Activated CD4-positive, alpha-beta T cell treated with anti-CD3 and anti-CD28 coated beads for 36 hours (primary cell): ENCODE data around the gene FEV. TPM values are rescaled to one million over a fixed set of nuclear protein-coding genes. Genes with fewer than 3 reads are reported as not detected.

Experiments used
- ATAC-seq: fragments of 200-7000 bp; cut with Tn5 transposase; one replicate; pipeline ENCODE4 v1.10.0; 2021; ENCODE audit warnings: mild to moderate bottlenecking, moderate library complexity
- CTCF ChIA-PET: fragments of 350-600 bp; sonication (Branson Sonifier 250); formaldehyde crosslinking; loops from one replicate; lab custom pipeline; 2021; ENCODE audit warnings: antibody characterized with exemption; lab: Charles Lee
- POLR2A ChIA-PET: fragments of 350-600 bp; sonication (Branson Sonifier 250); formaldehyde crosslinking; loops from one replicate; lab custom pipeline; 2021; ENCODE audit warnings: antibody characterized with exemption, inconsistent platforms; lab: Charles Lee
- DNase-seq: peaks from one replicate; pipeline ENCODE4 v3.0.0-alpha.2; 2020
- H3K27ac Mint-ChIP-seq: one replicate; pipeline ENCODE4 v1.8.0; 2021; ENCODE audit warnings: mixed read lengths
- H3K27me3 Mint-ChIP-seq: one replicate; pipeline ENCODE4 v1.8.0; 2021; ENCODE audit warnings: mixed read lengths
- H3K36me3 Mint-ChIP-seq: one replicate; pipeline ENCODE4 v1.8.0; 2021; ENCODE audit warnings: low read depth, mixed read lengths
- H3K4me1 Mint-ChIP-seq: one replicate; pipeline ENCODE4 v1.8.0; 2021; ENCODE audit warnings: mixed read lengths
- H3K4me3 Mint-ChIP-seq: one replicate; pipeline ENCODE4 v1.8.0; 2021; ENCODE audit warnings: mild to moderate bottlenecking, moderate library complexity, mixed read lengths
- H3K9me3 Mint-ChIP-seq: one replicate; pipeline ENCODE4 v1.8.0; 2021; ENCODE audit warnings: low read depth, mixed read lengths
- intact Hi-C, 2 experiments: fragments of 100-400 bp; cut with DNase I in 1 of 2; cut with micrococcal nuclease in 1 of 2; formaldehyde crosslinking; loops; one replicate each; pipeline versions ENCODE4 v1.14.2 to v1.15.1; 2022 to 2024; cut with DNase I, micrococcal nuclease
- total RNA-seq, 2 experiments: library from RNA; stranded (reverse); gene quantifications; one replicate each; pipeline ENCODE4 v1.2.3, GENCODE V29; 2021

Gene FEV
- total RNA-seq, 2 experiments from 2014 or later: not detected

GRCh38 chr2:219000569-219000960, 15.6 kb upstream of the FEV start:
- ChIA-PET CTCF (no interaction called here), POLR2A (no interaction called here)
- H3K9me3 Mint-ChIP-seq: no peaks in the 10 kb centered on the region
- DNase-seq (no peak), ATAC-seq (no peak)
- intact Hi-C loops: no loop called here
- peaks cover 14% of the 10 kb centered on the region for H3K4me1 Mint-ChIP-seq
- H3K27me3 Mint-ChIP-seq: peaks cover 72% of the 10 kb centered on the region
- no peak overlapping the region for H3K4me3 Mint-ChIP-seq
- no peak overlapping the region for H3K27ac Mint-ChIP-seq
- H3K36me3 Mint-ChIP-seq: no peaks in the 10 kb centered on the region

GRCh38 chr2:218999881-219000568, 15.0 kb upstream of the FEV start:
- no peak overlapping the region for H3K4me3 Mint-ChIP-seq
- no peaks in the 10 kb centered on the region for H3K36me3 Mint-ChIP-seq
- no peak for DNase-seq
- H3K27me3 Mint-ChIP-seq: peaks cover 72% of the 10 kb centered on the region
- no peaks in the 10 kb centered on the region for H3K9me3 Mint-ChIP-seq
- ChIA-PET CTCF (interaction anchor here (0.6 to 1.3 kb wide), 2 partner anchors 11 to 1297 kb away, joined by 3 read pairs; no protein-coding TSS in a partner anchor), POLR2A (no interaction called here)
- intact Hi-C loops: loop anchor here in 1 of 2 experiments (5.0 kb wide), 1 partner anchor 128 kb away; no protein-coding TSS in a partner anchor
- H3K4me1 Mint-ChIP-seq: peaks cover 14% of the 10 kb centered on the region
- no peak for ATAC-seq
- no peak overlapping the region for H3K27ac Mint-ChIP-seq

DNA sequence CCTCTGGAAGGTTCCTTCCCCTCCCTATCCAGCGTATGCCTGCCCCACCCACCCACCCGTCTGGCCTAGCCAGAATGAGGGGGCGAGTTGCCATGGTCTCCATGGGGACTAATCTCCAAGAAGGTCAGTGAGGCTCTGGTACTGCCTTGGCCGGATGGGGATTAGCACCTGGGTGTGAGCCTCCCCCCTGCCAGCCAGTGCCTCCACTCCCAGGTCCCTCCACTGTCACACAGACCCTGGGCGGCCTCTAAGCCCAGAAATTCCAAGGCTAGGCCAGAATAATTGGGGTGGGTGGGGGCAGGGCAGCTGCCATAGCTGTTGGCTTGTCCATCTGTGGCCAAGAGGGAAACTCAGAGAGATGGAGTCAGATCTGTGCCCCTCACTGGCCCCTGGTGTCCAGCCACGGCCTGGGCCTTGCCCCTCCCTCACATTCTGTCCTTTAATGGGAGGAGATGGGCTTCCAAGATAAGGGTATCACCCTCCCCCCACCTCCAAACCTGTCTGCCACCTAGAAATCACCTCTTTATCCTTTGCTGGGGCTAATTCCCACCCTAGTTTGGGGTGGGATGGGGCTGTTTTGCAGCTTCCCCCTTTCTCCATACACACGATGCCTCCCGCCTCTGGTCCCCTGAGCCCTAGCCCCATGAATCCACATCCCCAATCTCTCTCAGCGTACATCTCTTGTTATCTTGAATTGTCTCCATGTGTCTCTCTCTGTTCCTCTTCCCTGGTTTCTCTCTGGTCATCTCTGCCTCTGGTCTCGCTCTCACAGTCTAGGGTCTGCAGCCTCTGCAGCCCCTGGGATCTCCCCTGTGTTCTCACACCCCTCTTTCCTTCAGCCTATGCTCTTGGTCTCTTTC, 14.3 kb upstream of the FEV start:
- H3K4me3 Mint-ChIP-seq: no peak overlapping the region
- CTCF ChIA-PET: interaction anchor here (0.5 to 1.3 kb wide), 4 partner anchors 11 to 1297 kb away, joined by 3 to 4 read pairs (median 3); no protein-coding TSS in a partner anchor
- POLR2A ChIA-PET: no interaction called here
- no peak overlapping the region for H3K27ac Mint-ChIP-seq
- DNase-seq: no peak
- H3K36me3 Mint-ChIP-seq: no peaks in the 10 kb centered on the region
- no peak for ATAC-seq
- no peaks in the 10 kb centered on the region for H3K9me3 Mint-ChIP-seq
- H3K4me1 Mint-ChIP-seq: peaks cover 14% of the 10 kb centered on the region
- H3K27me3 Mint-ChIP-seq: peaks cover 71% of the 10 kb centered on the region
- intact Hi-C loops: loop anchor here in 1 of 2 experiments (5.0 kb wide), 1 partner anchor 127 kb away; no protein-coding TSS in a partner anchor

- DNase-seq (no peak), ATAC-seq (no peak)
- intact Hi-C loops: loop anchor here in 1 of 2 experiments (5.0 kb wide), 1 partner anchor 126 kb away; no protein-coding TSS in a partner anchor
- Mint-ChIP-seq H3K27me3 (peaks cover 68% of the 10 kb centered on the region), H3K9me3 (no peaks in the 10 kb centered on the region), H3K4me3 (no peak overlapping the region), H3K36me3 (no peaks in the 10 kb centered on the region), H3K4me1 (peaks cover 13% of the 10 kb centered on the region), H3K27ac (no peak overlapping the region)
- POLR2A ChIA-PET: no interaction called here
- CTCF ChIA-PET: interaction anchor here (0.5 to 5.3 kb wide), 4 partner anchors 12 to 297 kb away, joined by 3 to 70 read pairs (median 4); partner anchors contain the start of gene FEV
Measured at GRCh38 chr2:218998414-218999002, 13.5 kb upstream of the FEV start.

DNA sequence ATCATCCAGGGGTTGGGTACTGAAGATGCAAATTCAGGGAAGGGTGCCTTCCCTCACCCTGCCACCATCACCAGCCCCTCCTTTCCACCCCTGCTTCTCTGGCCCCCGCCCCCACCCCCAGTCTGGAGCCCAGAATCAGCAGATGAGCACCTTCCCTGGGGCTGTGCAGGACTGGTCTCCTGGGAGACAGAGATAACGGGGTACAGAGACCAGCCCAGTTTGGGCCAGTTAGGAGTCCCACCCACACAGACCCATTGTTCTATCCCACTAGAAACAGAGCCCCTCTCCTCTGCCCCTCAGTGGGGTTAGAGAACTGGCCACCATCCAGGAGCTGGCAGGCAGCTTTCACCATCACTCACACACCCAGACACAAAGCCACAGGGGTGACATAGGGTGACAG, 12.7 kb upstream of the FEV start:
- no peaks in the 10 kb centered on the region for H3K36me3 Mint-ChIP-seq
- H3K27me3 Mint-ChIP-seq: peaks cover 64% of the 10 kb centered on the region
- H3K4me3 Mint-ChIP-seq: no peak overlapping the region
- no peak overlapping the region for H3K27ac Mint-ChIP-seq
- intact Hi-C loops: loop anchor here in 1 of 2 experiments (2.0 to 5.0 kb wide), 3 partner anchors 35 to 125 kb away; no protein-coding TSS in a partner anchor
- ChIA-PET POLR2A (no interaction called here), CTCF (interaction anchor here (0.6 to 5.3 kb wide), 3 partner anchors 15 to 517 kb away, joined by 3 to 70 read pairs (median 3); partner anchors contain the start of gene FEV)
- H3K9me3 Mint-ChIP-seq: no peaks in the 10 kb centered on the region
- DNase-seq: no peak
- no peak for ATAC-seq
- peaks cover 9% of the 10 kb centered on the region for H3K4me1 Mint-ChIP-seq

DNA sequence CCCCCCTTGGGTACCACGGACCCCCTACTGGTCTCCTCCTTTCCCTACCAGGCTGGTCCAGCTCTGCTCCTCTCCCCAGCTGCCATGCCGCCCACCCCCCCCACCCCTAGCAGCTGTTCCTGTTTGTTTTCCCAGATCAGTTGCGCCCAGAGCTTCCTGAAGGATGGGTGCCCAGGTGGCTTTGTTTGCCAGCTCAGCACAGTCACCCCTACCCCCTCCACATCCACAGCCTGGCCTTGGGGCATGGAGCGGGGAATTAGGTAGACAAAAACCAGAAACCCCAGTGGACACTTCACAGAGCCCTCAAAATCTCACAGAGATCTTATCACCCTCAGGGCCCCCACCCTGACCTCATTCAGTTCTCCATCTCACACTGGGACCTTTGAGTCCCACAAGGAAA, 12.0 kb upstream of the FEV start:
- Mint-ChIP-seq H3K9me3 (no peaks in the 10 kb centered on the region), H3K27me3 (peaks cover 65% of the 10 kb centered on the region), H3K36me3 (no peaks in the 10 kb centered on the region), H3K27ac (no peak overlapping the region), H3K4me1 (peaks cover 3% of the 10 kb centered on the region), H3K4me3 (no peak overlapping the region)
- ATAC-seq (no peak), DNase-seq (no peak)
- CTCF ChIA-PET: interaction anchor here (0.7 to 5.3 kb wide), 10 partner anchors 15 to 518 kb away, joined by 3 to 70 read pairs (median 8); partner anchors contain the start of genes CDK5R2 and FEV
- intact Hi-C loops: loop anchor here in 1 of 2 experiments (1.0 to 5.0 kb wide), 5 partner anchors 17 to 125 kb away; no protein-coding TSS in a partner anchor
- POLR2A ChIA-PET: no interaction called here

- CTCF ChIA-PET: interaction anchor here (0.7 to 5.3 kb wide), 18 partner anchors 8 to 163 kb away, joined by 3 to 70 read pairs (median 6); partner anchors contain the start of genes CDK5R2 and FEV
- Mint-ChIP-seq H3K27ac (no peak overlapping the region), H3K4me3 (no peak overlapping the region), H3K27me3 (peaks cover 69% of the 10 kb centered on the region), H3K36me3 (no peaks in the 10 kb centered on the region), H3K4me1 (no peaks in the 10 kb centered on the region), H3K9me3 (no peaks in the 10 kb centered on the region)
- intact Hi-C loops: loop anchor here (1.0 to 5.0 kb wide), 6 partner anchors 15 to 124 kb away; no protein-coding TSS in a partner anchor
- peak; percentile 81 for ATAC-seq
- peak; percentile 91 for DNase-seq
- POLR2A ChIA-PET: interaction anchor here (0.6 kb wide), 2 partner anchors 29 to 132 kb away, joined by 3 to 10 read pairs; no protein-coding TSS in a partner anchor
Measured at GRCh38 chr2:218995972-218996711, 11.2 kb upstream of the FEV start.

DNA sequence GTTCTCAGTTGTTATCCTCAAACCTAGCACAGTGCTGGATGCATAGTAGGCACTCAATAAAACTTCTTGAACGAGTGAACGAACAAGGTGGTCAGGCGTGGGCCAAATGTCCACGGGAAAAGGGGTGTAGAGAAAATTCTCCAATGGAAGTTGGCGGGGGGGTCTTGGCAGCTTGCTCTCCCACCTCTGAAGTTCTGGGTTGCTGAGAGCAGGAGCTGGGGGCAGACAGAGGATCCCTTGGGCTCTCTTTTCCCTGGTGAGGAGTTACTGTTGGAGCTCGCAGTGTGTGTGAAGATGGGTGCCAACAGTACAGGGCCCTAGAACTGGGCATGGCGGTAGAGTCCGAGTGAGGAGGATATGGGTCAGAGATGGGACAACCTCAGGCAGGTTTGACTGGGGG, 10.6 kb upstream of the FEV start:
- H3K4me3 Mint-ChIP-seq: no peak overlapping the region
- H3K27ac Mint-ChIP-seq: no peak overlapping the region
- no peaks in the 10 kb centered on the region for H3K9me3 Mint-ChIP-seq
- ATAC-seq: no peak
- intact Hi-C loops: loop anchor here (2.0 to 5.0 kb wide), 2 partner anchors 15 to 123 kb away; no protein-coding TSS in a partner anchor
- H3K36me3 Mint-ChIP-seq: no peaks in the 10 kb centered on the region
- H3K4me1 Mint-ChIP-seq: no peaks in the 10 kb centered on the region
- CTCF ChIA-PET: interaction anchor here (0.7 to 5.3 kb wide), 20 partner anchors 9 to 159 kb away, joined by 3 to 70 read pairs (median 6); partner anchors contain the start of genes CDK5R2 and FEV
- H3K27me3 Mint-ChIP-seq: peaks cover 69% of the 10 kb centered on the region
- DNase-seq: no peak
- POLR2A ChIA-PET: interaction anchor here (0.6 kb wide), 2 partner anchors 30 to 132 kb away, joined by 3 to 10 read pairs; no protein-coding TSS in a partner anchor

GRCh38 chr2:218993345-218994315, 8.6 kb upstream of the FEV start, which contains the start of gene CRYBA2:
Gene CRYBA2, minus strand, starts transcription at chr2:218993422. Its CDS starts 246 bp downstream, at chr2:218993176.
- CTCF ChIA-PET: interaction anchor here (0.8 to 5.3 kb wide), 14 partner anchors 11 to 261 kb away, joined by 3 to 70 read pairs (median 6); partner anchors contain the start of genes CDK5R2 and FEV
- Mint-ChIP-seq H3K4me1 (no peaks in the 10 kb centered on the region), H3K9me3 (no peaks in the 10 kb centered on the region), H3K36me3 (no peaks in the 10 kb centered on the region), H3K27ac (no peak within 1 kb of the TSS), H3K27me3 (peaks cover 75% of the 10 kb centered on the region), H3K4me3 (no peak within 1 kb of the TSS)
- POLR2A ChIA-PET: no interaction called here
- ATAC-seq (peak; percentile 27), DNase-seq (peak; percentile 43)
- intact Hi-C loops: loop anchor here in 1 of 2 experiments (2.0 kb wide), 1 partner anchor 13 kb away; no protein-coding TSS in a partner anchor
